Measurements from ENCODE around the gene TRIM65.

Gene TRIM65

GRCh38 chr17:75915268-75915667 is 18.5 kb upstream of the TRIM65 start:
- no peak for DNase-seq (ENCODE audit: low read depth in 1 of 2, low spot score in 1 of 2)
- TF ChIP-seq, protein P1, sequence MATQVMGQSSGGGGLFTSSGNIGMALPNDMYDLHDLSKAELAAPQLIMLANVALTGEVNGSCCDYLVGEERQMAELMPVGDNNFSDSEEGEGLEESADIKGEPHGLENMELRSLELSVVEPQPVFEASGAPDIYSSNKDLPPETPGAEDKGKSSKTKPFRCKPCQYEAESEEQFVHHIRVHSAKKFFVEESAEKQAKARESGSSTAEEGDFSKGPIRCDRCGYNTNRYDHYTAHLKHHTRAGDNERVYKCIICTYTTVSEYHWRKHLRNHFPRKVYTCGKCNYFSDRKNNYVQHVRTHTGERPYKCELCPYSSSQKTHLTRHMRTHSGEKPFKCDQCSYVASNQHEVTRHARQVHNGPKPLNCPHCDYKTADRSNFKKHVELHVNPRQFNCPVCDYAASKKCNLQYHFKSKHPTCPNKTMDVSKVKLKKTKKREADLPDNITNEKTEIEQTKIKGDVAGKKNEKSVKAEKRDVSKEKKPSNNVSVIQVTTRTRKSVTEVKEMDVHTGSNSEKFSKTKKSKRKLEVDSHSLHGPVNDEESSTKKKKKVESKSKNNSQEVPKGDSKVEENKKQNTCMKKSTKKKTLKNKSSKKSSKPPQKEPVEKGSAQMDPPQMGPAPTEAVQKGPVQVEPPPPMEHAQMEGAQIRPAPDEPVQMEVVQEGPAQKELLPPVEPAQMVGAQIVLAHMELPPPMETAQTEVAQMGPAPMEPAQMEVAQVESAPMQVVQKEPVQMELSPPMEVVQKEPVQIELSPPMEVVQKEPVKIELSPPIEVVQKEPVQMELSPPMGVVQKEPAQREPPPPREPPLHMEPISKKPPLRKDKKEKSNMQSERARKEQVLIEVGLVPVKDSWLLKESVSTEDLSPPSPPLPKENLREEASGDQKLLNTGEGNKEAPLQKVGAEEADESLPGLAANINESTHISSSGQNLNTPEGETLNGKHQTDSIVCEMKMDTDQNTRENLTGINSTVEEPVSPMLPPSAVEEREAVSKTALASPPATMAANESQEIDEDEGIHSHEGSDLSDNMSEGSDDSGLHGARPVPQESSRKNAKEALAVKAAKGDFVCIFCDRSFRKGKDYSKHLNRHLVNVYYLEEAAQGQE (IDR thresholded peaks at IDR 0.05; ENCODE audit: insufficient replicate concordance, low read depth) = no peak
- TF ChIP-seq POLR2AphosphoS5 (IDR thresholded peaks at IDR 0.05; ENCODE audit: low read depth) (no peak), GABPA (IDR thresholded peaks at IDR 0.05; ENCODE audit: low read depth) (no peak), SPI1 (IDR thresholded peaks at IDR 0.05; ENCODE audit: borderline replicate concordance, low read depth) (no peak)
- TF ChIP-seq, protein P2, sequence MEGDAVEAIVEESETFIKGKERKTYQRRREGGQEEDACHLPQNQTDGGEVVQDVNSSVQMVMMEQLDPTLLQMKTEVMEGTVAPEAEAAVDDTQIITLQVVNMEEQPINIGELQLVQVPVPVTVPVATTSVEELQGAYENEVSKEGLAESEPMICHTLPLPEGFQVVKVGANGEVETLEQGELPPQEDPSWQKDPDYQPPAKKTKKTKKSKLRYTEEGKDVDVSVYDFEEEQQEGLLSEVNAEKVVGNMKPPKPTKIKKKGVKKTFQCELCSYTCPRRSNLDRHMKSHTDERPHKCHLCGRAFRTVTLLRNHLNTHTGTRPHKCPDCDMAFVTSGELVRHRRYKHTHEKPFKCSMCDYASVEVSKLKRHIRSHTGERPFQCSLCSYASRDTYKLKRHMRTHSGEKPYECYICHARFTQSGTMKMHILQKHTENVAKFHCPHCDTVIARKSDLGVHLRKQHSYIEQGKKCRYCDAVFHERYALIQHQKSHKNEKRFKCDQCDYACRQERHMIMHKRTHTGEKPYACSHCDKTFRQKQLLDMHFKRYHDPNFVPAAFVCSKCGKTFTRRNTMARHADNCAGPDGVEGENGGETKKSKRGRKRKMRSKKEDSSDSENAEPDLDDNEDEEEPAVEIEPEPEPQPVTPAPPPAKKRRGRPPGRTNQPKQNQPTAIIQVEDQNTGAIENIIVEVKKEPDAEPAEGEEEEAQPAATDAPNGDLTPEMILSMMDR (IDR thresholded peaks at IDR 0.05; ENCODE audit: insufficient read depth, low read length) = no peak
- Histone ChIP-seq H3K27me3 (ENCODE audit: insufficient read depth, poor library complexity, severe bottlenecking) (no peaks in the 10 kb centered on the region), H3K27ac (replicated peaks) (no peak overlapping the region), H3K4me3 (replicated peaks; ENCODE audit: insufficient read depth, low read length) (no peak overlapping the region)

GRCh38 chr17:75914643-75915267 is 18.0 kb upstream of the TRIM65 start:
- DNase-seq (ENCODE audit: low read depth in 1 of 2, low spot score in 1 of 2) = no peak
- no peak overlapping the region for H3K4me3 ChIP-seq (replicated peaks; ENCODE audit: insufficient read depth, low read length)
- H3K27me3 ChIP-seq (ENCODE audit: insufficient read depth, poor library complexity, severe bottlenecking) = no peaks in the 10 kb centered on the region
- H3K27ac ChIP-seq (replicated peaks) = no peak overlapping the region
- TF ChIP-seq POLR2AphosphoS5 (IDR thresholded peaks at IDR 0.05; ENCODE audit: low read depth) (no peak), GABPA (IDR thresholded peaks at IDR 0.05; ENCODE audit: low read depth) (no peak), SPI1 (IDR thresholded peaks at IDR 0.05; ENCODE audit: borderline replicate concordance, low read depth) (no peak)
- TF ChIP-seq, protein P1 (IDR thresholded peaks at IDR 0.05; ENCODE audit: insufficient replicate concordance, low read depth) = no peak
- TF ChIP-seq, protein P2 (IDR thresholded peaks at IDR 0.05; ENCODE audit: insufficient read depth, low read length) = no peak

DNA sequence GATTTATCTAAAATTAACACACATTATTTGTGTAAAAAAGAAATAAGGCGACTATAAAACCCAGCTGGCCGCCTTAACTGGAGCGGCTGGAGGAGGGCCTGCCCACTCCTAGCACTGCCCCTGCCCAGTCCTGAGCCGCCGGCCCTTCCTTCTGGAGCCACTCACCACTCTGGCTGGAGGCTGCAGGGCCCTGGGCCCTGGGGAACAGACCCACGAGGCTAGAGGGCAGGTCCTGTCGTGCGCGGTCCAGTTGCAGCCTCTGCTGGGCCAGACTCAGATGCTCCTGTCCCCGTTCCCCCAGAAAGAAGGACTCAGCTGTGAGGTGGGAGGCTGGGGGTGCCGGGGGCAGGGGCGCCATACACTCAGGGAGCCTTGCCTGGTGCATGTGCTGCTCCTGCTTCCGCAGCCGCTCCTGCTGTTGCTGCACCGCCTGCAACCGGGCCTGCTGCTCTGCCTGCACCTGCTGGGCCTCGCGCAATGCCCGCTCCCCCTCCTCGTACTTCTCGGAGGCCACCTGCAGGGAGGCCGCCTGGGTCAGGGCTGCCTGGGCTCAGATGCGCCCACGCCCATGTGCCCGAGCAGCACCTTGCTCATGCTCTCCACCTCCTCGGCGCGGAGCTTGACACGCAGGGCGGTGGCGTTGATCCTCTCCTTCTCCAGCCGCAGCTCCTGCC is 16.9 kb upstream of the TRIM65 start:
- no peaks in the 10 kb centered on the region for H3K27me3 ChIP-seq (ENCODE audit: insufficient read depth, poor library complexity, severe bottlenecking)
- H3K27ac ChIP-seq (replicated peaks) = no peak overlapping the region
- no peak for TF ChIP-seq GABPA (IDR thresholded peaks at IDR 0.05; ENCODE audit: low read depth)
- TF ChIP-seq, protein P1 (IDR thresholded peaks at IDR 0.05; ENCODE audit: insufficient replicate concordance, low read depth) = no peak
- TF ChIP-seq POLR2AphosphoS5 (IDR thresholded peaks at IDR 0.05; ENCODE audit: low read depth) = no peak
- TF ChIP-seq, protein P2 (IDR thresholded peaks at IDR 0.05; ENCODE audit: insufficient read depth, low read length) = no peak
- no peak for TF ChIP-seq SPI1 (IDR thresholded peaks at IDR 0.05; ENCODE audit: borderline replicate concordance, low read depth)
- DNase-seq (ENCODE audit: low read depth in 1 of 2, low spot score in 1 of 2) = no peak
- no peak overlapping the region for H3K4me3 ChIP-seq (replicated peaks; ENCODE audit: insufficient read depth, low read length)

Measured in HL-60 (cell line).